Posterior cingulate gyrus (tissue), 11 donors: ENCODE data around the gene MAGIX.
"Not testable (repeated sequence)": the region's sequence is repeated elsewhere in the genome, so short reads cannot be mapped to it uniquely, and the experiment has no call there.

Source experiments
- DNase-seq, 10 donors: peaks; one replicate each; pipeline versions ENCODE4 v3.0.0 to v3.0.0-alpha.2; 2020 to 2021; ENCODE audit warnings: mixed read lengths in 3 of 10
- intact Hi-C: fragments of 100-400 bp; cut with DNase I; formaldehyde crosslinking; loops from one replicate; pipeline ENCODE4 v1.15.1; 2023

The MAGIX gene

DNA sequence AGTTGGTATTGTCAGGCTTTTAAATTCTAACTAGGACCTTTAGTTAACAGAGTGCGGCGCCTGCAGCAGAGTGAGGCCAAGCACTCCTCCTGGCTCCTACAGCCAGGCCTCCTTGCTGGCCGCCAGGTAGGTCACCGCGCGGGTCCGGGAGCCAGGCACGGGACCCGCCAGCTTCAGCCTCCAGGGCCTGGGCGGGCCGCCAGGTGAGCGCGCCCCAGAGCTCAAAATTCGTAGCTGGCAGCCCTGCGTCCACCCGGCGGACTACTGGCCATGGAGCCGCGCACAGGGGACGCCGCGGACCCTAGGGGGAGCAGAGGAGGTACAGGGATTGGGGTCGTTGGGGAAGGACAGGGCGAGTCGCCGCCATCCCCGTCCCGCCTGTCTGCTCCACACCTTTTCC, at the start of gene MAGIX:
Gene MAGIX (plus strand): TSS at position 139 of the 400 bp plus-strand sequence. CDS start 132 bp downstream, at position 271.
- intact Hi-C loops: no loop called here
- DNase-seq: peak in 1 of 10 donors; percentile 83

DNA sequence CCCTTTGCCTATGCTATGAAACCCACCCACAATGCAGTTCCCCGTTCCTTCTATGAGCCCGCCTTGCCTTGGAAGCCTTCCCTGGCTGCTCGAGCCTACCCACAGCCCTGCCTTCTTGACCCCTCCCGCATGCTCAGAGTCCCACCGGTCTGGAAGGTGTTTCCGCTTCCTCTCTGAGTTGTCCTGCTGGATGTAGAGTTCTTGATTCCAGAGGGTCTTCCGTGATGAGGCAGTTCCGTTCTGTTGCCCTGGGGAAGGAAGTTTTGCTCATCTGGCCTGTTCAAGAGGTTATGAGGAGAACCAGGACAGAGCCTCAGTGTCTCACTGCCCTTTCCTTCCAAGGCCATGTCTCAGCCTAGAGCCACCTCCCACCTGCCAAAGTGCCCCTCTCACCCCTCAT, 46.5 kb upstream of the MAGIX start:
- DNase-seq: peak in 1 of 10 donors; percentile 21
- intact Hi-C loops: no loop called here

DNA sequence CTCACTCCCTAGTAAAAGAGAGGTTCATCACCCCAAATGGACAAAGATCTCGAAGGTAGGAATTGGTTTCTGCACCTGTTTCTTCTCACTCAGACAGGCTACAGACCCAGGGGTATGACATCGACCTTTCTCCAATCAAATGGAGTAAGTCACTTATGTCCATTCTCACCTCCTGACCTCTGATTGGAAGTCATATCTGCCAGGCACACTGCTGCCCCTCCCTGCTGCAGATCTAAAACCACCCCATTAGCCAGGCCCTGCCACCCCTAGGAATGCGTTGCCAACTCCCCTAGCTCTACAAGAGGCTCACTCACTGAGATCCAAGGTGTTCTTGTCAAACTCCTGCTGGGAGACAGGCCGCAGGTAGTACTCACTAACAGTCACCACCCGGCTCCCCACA, 45.8 kb upstream of the MAGIX start:
- DNase-seq: peak in 2 of 10 donors; percentile 47 to 51
- intact Hi-C loops: no loop called here

DNA sequence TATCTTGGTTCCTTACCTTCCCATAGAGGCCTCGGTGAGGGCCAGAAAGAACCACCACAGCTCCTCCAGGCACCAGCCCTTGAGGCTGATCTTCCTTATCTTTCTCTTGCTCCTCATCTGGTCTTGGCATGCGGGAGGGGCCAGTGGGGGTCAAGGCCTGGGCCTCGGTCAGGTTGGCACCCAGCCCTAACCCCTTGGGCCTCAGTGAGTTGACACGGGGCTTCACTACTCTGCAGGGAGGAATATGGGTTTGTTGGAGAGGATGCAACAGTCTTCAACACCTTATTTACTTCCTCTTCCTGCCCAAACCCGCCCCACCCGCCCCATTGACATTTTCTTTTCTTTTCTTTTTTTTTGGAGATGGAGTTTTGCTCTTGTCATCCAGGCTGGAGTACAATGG, 45.0 kb upstream of the MAGIX start:
- intact Hi-C loops: no loop called here
- peak in 2 of 10 donors; percentile 5 to 37 for DNase-seq

DNA sequence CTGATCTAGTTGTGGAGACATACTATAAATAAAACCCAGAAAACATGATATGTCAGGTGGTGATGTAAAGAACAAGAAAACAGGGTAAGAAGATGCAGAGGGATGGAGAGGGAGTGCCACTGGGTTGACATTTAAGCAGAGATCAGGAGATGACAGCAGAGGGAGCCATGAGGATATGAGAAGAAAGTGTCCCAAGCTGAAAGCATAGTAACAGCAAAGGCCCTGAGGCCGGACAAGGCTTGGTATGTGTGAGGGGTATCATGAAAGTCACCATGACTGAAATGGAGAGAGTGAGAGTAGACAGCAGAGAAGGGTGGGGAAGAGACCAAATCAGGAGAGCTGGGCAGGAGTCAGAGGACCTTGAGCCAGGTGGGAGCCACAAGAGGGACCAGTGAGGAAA, 42.5 kb upstream of the MAGIX start:
- intact Hi-C loops: no loop called here
- DNase-seq: peak in 2 of 10 donors; percentile 2 to 4

DNA sequence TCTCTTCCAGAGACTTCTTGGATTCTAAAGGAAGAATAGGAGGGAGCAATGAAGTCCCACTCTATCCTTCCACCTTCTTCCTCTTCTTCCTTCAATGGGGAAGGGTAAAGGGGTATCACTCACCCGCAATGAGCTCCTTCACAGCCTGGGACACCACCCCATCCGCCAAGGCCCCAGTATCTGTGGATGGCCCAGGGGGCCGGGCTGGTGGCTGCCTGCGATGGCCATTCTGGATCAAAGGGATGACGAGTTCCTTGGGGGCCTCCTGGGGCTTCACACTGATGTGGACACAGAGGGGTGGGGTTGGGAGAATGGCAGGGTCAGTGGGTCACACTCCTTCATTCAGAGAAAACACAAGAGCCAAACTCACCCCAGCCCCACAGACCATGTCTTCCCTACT, 40.1 kb upstream of the MAGIX start:
- peak in 1 of 10 donors; percentile 53 for DNase-seq
- intact Hi-C loops: no loop called here

DNA sequence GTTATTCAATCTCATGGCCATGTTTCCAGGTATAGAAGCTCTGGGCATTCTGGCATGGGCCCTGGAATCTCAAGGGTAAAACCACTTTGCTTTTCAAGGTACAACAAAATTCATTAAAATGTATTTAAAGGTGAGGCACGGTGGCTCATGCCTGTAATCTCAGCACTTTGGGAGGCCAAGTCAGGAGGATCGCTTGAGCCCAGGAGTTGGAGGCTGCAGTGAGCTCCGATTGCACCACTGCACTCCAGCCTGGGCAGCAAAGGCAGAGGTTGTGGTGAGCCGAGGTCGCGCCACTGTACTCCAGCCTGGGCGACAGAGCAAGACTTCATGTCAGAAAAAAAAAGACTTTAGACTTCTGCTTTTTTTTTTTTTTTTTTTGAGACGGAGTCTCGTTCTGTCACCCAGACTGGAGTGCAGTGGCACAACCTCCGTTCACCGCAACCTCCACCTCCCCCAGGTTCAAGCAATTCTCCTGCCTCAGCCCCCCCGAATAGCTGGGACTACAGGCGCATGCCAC, 34.8 kb upstream of the MAGIX start:
- intact Hi-C loops: not testable (repeated sequence)
- peak in 1 of 10 donors; percentile 39 for DNase-seq

DNA sequence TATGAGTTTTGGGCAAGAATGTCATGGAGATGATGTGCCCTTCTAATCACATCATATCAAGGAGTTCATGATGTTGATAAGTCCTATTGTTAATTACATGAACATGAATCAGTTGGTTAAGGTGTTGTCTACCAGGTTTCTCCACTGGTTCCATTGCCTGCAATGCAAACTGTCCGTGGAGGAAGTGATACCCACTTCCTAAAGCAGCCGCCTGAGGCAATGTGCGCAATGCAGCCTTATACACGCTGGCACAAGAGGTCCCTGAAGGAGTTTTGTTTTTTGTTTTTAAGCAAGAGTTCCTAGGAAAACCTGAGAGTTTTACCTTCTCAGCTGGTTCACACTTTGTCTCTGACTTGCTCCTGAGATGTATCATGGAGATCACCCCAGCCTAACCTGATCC, 33.1 kb upstream of the MAGIX start:
- DNase-seq: peak in 1 of 10 donors; percentile 4
- intact Hi-C loops: no loop called here

DNA sequence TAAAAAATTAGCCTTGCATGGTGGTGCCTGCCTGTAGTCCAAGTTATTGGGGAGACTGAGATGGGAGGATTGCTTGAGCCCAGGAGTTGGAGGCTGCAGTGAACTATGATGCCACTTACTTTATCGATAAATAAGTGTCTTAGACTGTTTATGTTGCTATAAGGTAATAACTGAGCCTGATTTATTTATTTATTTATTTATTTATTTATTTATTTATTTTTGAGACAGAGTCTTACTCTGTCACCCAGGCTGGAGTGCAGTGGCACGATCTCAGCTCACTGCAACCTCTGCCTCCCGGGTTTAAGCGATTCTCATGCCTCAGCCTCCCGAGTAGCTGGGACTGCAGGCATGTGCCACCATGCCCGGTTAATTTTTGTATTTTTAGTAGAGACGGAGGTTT, 30.3 kb upstream of the MAGIX start:
- DNase-seq, intact Hi-C loops: not testable (repeated sequence)

DNA sequence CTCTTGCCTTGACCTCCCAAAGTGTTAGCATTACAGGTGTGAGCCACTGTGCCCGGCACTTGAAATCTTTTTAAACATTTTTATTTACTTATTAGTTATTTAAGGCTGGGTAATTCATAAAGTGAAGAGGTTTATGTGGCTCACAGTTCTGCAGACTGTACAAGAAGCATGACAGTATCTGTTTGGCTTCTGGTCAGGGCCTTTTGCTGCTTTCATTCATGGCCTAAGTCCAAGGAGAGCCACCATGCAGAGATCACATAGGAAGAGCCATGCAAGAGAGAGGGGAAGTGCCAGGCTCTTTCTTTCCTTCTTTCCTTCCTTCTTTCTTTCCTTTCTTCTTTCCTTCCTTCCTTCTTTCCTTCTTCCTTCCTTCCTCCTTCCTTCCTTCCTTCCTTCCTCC, 28.8 kb upstream of the MAGIX start:
- no peak for DNase-seq
- intact Hi-C loops: no loop called here

DNA sequence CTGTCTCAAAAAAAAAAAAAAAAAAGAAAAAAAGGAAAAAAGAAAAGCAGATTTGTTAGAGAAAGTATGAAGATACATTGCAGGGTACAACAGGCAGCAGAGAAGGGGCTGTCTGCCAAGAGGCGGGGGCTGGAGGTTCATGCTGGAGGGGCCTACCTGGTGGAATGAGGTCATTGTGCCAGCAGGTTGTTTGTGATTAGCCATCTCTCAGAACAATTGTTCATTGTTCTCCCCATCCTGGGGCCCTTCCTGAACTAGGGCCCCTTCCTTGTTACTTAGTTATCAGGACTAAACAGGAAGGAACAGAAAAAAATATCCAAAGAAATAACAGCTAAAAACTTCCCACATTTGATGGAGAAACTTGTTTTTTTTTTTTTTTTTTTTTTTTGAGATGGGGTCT, 25.1 kb upstream of the MAGIX start:
- intact Hi-C loops: no loop called here
- DNase-seq: no peak

DNA sequence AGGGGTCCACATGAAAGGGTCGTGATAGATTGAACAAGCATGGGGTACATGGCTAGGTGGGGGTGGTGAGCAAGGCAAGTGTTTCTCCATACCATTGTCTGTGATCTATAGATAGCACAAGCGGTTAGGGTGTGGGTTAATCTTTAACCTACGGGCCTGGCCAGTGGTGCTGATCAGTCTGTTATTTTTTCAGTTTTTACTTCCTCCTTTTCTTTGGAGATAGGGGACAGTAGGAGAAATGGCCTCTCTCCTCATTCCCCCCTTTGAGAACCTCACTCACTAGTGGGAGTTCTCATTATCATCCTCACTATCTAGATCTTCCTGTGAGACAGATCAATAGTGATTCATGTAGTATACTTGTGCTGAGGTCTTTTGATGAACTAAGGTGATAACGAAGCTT, 22.8 kb upstream of the MAGIX start:
- DNase-seq: no peak
- intact Hi-C loops: no loop called here

DNA sequence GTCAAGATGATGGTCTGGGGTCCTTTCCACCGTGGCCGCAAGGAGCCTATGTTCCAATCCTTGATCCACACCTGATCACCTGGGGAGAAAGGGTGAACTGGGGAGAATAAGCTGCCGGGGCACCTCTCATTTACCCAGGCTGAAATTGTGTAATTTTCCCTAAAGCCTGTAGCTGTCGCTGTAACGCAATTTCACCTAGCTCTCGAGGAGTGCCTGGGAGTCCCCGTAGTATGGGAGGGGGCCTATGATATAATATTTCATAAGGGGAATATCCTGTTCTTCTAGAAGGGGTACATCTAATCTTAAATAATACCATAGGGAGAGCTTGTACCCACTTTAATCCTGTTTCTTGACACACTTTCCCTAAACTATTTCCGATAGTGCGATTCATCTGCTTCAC, 20.3 kb upstream of the MAGIX start:
- peak in 1 of 10 donors; percentile 30 for DNase-seq
- intact Hi-C loops: not testable (repeated sequence)

DNA sequence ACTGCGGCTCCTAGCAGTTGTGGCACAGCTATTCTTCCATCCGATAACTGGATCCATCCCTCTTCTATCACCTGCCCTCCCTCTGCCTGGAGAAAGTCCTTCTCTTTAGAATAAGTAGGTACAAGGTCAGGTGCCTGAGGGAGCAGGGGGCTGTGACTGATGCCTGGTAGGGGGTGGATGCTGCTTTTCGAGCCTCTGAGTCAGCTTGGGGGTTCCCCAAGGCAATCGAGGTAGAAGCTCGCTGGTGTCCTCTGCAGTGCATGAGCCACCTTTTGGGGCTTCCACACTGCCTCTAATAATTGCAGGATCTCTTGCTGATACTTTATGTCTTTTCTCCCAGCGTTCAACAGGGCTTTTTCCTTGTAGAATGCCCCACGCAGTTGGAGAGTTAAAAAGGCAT, 19.4 kb upstream of the MAGIX start:
- intact Hi-C loops: not testable (repeated sequence)

DNA sequence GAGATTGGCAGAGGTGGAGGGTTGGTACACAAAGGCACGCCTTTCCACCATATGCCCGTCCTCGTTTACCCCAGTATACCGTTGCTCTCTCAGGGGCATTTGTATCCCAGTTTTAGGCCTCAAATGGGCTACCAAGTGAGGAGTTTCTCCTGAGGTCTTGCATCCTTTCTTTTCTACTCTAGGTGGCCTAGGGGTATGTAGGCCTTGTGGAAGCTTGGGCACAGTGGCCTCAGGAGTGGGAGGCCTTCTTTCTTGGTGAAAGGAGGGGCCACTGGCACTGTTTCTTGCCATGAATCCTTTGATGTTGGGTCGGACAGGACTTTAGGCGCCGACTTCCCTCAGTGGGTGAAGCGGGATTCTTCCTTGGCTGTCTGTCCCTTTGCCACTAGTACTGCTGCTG, 15.3 kb upstream of the MAGIX start:
- no peak for DNase-seq
- intact Hi-C loops: no loop called here

More for the DNA sequence above, 19.4 kb upstream of the MAGIX start:
- not testable (repeated sequence) for DNase-seq

DNA sequence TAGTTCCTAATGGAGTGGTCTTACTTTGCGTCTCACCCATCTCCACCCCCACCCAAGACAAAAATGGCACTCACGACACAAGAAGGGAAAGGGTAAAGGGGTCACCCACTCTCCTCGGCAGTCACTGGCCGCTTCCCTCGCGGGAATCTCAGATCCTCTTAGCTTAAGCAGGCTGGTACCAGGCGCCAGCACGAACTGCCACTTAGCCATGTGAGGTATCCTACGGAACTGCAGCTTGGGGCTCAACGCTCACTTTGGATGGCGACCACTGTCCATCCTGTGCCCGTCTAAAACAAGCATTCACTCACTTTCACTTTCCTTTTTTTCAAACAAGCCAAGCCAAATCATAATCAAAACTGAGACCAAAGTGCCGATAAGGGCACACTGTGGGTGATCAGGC, 14.6 kb upstream of the MAGIX start:
- DNase-seq: no peak
- intact Hi-C loops: no loop called here

DNA sequence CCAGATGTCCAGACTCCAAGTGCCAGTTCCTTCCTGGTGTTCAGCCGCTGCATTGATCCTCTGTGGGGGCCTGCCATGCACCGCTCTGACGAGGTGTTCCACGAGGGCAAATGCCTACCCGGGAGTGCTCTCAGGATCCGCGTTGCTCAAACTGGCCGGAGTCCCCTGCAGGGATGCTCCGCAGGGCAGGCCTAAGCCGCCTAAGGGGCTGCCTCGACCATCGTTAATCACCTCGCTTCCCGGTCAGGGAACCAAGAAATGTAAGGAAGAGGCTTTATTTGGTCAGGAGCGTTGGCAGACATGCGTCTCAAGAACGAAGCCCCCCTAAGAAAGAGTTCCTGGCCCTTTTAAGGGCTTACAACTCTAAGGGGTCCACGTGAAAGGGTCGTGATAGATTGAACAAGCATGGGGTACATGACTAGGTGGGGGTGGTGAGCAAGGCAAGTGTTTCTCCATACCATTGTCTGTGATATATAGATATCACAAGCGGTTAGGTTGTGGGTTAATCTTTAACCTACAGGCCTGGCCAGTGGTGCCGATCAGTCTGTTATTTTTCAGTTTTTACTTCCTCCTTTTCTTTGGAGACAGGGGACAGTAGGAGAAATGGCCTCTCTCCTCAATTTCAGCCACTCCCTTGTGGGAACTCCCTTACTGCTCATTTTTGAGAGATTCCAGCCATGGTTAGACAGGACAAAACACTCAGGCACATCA, 14.0 kb upstream of the MAGIX start:
- DNase-seq, intact Hi-C loops: not testable (repeated sequence)

DNA sequence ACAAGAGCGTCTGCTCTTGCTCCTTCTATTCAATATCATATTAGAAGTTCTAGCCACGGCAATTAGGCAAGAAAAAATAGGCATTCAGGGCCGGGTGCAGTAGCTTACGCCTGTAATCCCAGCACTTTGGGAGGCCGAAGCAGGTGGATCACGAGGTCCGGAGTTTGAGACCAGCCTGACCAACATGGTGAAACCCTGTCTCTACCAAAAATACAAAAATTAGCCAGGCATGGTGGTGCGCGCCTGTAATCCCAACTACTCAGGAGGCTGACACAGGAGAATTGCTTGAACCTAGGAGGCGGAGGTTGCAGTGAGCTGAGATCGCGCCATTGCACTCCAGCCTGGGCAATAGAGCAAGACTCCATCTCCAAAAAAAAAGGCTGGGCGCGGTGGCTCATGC, 13.3 kb upstream of the MAGIX start:
- DNase-seq, intact Hi-C loops: not testable (repeated sequence)

DNA sequence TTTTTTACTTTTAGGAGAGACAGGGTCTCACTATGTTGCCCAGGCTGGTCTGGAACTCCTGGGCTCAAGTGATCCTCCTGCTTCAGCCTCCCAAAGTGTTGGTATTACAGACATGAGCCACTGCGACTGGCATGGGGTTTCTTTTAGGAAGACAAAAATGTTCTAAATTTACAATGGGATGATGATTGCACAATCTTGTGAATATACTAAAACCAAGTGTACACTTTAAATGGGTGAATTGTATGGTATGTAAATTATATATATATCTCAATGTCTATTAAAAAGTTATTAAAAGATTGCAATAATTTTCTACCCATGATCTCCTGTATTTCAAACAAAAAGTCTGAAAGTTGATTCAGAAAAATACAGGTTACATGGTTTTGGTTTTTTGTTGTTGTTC, 9.1 kb upstream of the MAGIX start:
- no peak for DNase-seq
- intact Hi-C loops: no loop called here

DNA sequence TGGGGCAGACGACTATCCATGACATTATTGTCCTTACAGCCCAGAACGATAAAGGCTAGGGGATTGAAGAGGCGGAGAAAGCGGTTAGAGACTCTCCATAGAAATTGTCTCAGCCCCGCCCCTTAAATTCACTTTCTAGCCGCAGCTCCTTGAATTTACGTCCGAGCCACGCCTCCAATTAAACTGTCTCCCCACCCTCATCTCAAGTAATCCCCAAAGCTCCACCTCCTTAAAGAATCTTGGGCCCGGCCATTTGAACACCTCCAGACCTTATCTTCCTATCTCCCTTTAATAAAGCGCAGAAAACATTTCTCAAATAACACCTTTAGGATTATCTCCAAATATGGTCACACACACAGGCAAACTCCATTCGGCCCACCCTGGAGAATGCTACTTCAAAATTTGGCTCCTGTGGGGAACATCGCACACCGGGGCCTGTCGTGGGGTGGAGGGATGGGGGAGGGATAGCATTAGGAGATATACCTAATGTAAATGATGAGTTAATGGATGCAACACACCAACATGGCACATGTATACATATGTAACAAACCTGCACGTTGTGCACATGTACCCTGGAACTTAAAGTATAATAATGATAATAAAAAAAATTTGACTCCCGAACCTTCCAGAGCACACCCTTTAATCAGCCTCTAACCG, 7.2 kb upstream of the MAGIX start:
- peak in 2 of 10 donors; percentile 12 to 81 for DNase-seq
- intact Hi-C loops: no loop called here

DNA sequence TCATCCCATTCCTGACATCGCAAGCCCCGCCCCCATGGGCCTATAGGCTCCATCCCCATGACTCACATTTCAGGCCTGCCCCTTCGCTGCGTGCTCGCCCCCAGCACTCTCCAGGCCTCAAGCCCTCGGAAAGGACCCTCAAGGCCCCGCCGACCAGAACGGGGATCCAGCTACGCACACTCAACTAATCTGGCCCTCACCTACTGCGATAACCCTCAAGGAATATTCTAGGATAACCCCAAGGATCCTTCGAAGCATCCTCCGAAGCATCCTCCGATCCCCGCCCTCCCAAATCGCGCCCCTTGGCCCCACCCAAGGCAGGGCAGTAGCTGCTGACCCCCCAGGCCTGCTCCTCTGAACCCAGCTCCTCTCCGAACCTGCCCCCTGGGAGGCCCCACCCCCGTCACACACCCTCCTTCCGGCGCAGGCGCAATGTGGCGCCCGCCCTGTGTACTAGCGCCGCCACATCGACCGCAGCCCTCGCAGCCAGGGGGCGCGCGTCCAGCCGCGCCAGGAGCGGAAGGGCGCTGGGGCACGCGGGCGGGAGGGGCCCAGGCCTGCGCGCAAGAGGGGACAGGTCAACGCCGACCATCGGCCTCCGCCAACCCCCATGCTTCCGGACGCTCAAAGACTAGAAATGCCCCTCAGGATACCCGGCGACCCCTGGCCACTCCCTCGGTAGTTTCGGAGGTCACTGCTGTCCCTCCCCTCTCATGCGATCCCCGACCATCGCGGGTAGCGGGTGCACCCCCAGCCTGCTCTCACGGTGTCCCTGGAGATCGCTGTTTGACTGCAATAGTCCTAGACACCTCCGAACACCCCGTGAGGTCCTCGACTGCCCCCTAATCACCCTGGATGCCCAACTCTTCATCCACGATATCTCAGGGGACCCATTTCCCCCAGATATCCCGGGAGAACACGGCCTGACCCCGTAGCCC, 6.4 kb upstream of the MAGIX start:
- DNase-seq: peak; percentile 70 to 98 (median 84)
- intact Hi-C loops: no loop called here
